Measurements from ENCODE around the gene STAMBPL1.
"Not testable (repeated sequence)": the region's sequence is repeated elsewhere in the genome, so short reads cannot be mapped to it uniquely, and the experiment has no call there.

Gene STAMBPL1

DNA sequence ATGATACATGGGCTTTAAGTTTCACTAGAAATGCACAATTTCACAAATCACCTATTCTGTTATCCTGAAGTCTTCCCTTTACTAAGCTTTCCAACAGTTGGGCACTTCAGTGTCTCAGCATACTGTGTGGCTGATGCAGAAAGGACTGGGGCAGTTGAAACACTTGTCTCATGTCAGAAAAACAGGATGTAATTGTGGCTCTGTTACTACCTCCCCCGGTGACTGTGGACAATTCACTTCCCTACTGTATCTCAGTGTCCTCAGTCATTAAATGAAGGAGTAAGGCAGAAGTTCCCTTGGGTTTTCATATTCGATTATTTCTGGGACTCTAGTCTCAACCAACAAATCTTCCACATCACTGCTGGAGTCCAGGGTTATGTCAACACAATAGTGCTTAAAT lies 46.3 kb upstream of the STAMBPL1 start:
- Histone ChIP-seq H3K4me3 (ENCODE audit: low read depth, low read length) (no peak overlapping the region), H3K27ac (no peak overlapping the region), H3K27me3 (replicated peaks) (no peaks in the 10 kb centered on the region), H3K36me3 (replicated peaks) (no peaks in the 10 kb centered on the region)
- no peak for DNase-seq
- TF ChIP-seq, protein P1, sequence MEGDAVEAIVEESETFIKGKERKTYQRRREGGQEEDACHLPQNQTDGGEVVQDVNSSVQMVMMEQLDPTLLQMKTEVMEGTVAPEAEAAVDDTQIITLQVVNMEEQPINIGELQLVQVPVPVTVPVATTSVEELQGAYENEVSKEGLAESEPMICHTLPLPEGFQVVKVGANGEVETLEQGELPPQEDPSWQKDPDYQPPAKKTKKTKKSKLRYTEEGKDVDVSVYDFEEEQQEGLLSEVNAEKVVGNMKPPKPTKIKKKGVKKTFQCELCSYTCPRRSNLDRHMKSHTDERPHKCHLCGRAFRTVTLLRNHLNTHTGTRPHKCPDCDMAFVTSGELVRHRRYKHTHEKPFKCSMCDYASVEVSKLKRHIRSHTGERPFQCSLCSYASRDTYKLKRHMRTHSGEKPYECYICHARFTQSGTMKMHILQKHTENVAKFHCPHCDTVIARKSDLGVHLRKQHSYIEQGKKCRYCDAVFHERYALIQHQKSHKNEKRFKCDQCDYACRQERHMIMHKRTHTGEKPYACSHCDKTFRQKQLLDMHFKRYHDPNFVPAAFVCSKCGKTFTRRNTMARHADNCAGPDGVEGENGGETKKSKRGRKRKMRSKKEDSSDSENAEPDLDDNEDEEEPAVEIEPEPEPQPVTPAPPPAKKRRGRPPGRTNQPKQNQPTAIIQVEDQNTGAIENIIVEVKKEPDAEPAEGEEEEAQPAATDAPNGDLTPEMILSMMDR (IDR thresholded peaks at IDR 0.05; ENCODE audit: low read depth, low read length, missing control alignments) = no peak
- in situ Hi-C loops (cut with HindIII; ENCODE audit: low pct_ligation_motif_present, low sequenced_read_pairs) = no loop called here

DNA sequence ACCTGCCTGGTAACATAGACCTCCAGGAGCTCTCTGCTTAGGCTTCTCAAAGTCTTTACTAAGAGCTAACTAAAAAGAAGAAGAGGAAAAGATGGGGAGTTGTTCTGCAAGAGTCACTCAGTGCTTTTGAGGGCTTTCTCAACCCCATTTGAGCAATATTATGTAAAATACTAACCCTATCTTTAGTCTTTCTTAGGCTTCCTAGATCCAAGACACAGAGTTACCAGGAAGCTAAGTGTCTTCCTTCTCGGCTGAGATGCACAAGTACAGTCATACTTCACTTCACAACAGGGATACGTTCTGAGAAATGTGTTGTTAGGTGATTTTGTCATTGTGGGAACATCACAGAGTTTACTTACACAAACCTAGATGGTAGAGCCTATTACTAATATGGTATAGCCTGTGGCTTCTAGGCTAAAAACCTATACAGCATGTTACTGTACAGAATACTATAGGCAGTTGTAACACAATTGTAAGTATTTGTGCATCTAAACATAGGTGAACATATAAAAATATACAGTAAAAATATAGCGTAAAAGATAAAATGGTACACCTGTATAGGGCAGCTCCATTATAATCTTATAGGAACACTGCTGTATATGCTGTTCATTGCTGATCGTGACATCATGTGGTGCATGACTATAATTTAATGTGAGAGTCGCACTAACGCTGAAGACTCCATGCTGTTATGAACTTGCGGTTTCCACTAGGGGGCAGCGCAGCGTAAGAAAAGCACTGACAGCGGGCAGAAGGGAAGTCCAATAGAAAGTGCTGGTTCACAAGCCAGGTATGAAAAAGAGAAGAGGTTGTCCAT lies 44.7 kb upstream of the STAMBPL1 start:
- H3K4me3 ChIP-seq (ENCODE audit: low read depth, low read length) = no peak overlapping the region
- H3K36me3 ChIP-seq (replicated peaks) = no peaks in the 10 kb centered on the region
- peak; percentile 77 for DNase-seq
- TF ChIP-seq, protein P1 (IDR thresholded peaks at IDR 0.05; ENCODE audit: low read depth, low read length, missing control alignments) = peak; percentile 91
- H3K27ac ChIP-seq = no peak overlapping the region
- in situ Hi-C loops (cut with HindIII; ENCODE audit: low pct_ligation_motif_present, low sequenced_read_pairs) = no loop called here
- H3K27me3 ChIP-seq (replicated peaks) = no peaks in the 10 kb centered on the region

DNA sequence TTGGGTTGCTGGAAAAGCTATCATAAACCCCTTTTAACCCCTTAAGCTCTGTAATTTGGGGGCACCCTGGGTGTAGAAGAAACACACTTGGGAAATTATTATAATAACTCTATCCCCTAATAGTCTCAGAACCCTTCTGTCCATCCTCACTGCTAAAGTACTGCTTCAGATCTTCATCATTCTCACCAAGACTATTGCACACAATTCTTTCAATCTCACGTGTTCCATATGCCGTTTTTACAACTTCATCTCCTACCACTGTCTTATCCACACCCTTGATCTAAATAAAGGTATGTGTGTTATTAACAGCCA lies 44.2 kb upstream of the STAMBPL1 start:
- H3K36me3 ChIP-seq (replicated peaks) = no peaks in the 10 kb centered on the region
- no peak for DNase-seq
- in situ Hi-C loops (cut with HindIII; ENCODE audit: low pct_ligation_motif_present, low sequenced_read_pairs) = no loop called here
- no peak overlapping the region for H3K27ac ChIP-seq
- H3K4me3 ChIP-seq (ENCODE audit: low read depth, low read length) = no peak overlapping the region
- no peaks in the 10 kb centered on the region for H3K27me3 ChIP-seq (replicated peaks)
- TF ChIP-seq, protein P1 (IDR thresholded peaks at IDR 0.05; ENCODE audit: low read depth, low read length, missing control alignments) = no peak

DNA sequence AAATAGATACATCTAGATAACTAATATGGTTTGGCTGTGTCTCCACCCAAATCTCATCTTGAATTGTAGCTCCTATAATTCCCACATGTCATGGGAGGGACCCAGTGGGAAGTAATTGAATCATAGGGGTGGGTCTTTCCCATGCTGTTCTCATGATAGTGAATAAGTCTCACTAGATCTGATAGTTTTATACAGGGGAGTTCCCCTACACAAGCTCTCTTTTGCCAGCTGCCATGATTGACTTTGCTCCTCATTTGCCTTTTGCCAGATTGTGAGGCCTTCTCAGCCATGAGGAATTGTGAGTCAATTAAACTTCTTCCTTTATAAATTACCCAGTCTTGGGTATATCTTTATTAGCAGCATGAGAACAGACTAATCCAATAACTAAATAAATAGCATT lies 42.4 kb upstream of the STAMBPL1 start:
- DNase-seq; H3K36me3 ChIP-seq (replicated peaks); in situ Hi-C loops (cut with HindIII; ENCODE audit: low pct_ligation_motif_present, low sequenced_read_pairs); H3K27me3 ChIP-seq (replicated peaks); H3K27ac ChIP-seq; H3K4me3 ChIP-seq (ENCODE audit: low read depth, low read length): not testable (repeated sequence)

DNA sequence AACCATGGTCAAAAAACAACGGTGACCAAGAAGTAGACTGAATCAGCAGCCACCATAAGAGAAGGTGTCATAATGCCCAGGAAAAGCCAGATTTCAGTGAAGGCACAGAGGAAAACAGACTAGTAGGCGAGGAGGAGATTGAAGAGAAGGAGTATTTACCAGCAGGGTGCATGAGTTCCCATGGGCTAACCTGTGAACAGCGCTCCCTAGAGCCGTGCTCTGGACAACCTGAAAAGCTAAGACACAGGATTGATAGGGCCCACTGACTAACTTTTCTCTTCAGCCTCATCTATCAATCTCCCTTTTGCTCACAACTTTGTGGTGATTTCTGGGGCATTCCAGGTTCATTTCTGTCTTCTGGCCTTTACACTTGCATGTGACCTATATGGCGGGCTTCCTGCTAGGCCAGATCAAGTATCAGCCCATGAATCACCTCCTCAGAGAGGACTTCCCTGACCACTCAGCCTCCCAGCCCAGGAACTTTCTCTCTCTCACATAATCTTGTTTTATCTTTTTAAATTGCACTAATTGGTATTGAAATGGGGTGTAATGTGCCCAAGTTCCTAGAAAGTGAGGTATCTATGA lies 41.2 kb upstream of the STAMBPL1 start:
- in situ Hi-C loops (cut with HindIII; ENCODE audit: low pct_ligation_motif_present, low sequenced_read_pairs) = no loop called here
- H3K36me3 ChIP-seq (replicated peaks) = no peaks in the 10 kb centered on the region
- H3K4me3 ChIP-seq (ENCODE audit: low read depth, low read length) = no peak overlapping the region
- H3K27me3 ChIP-seq (replicated peaks) = no peaks in the 10 kb centered on the region
- DNase-seq = no peak
- TF ChIP-seq, protein P1 (IDR thresholded peaks at IDR 0.05; ENCODE audit: low read depth, low read length, missing control alignments) = no peak
- no peak overlapping the region for H3K27ac ChIP-seq

DNA sequence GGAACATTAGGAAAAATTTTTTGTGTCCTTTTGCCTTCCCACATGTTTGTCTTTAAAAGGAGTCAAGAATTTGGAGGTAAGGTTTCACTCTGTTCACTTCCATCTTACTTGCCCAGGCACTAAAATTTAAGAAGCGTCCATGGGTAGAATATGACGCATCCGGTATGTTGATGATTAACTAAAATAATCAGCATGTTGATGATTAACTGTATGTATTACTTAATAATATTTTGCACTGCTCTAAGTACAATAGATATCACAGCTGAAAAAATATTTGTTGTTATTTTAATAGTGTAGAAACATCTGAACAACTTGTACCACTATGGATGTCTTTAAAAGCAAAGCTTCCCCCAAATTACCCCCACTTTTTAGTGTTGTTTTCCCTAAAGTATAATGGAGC lies 39.9 kb upstream of the STAMBPL1 start:
- TF ChIP-seq, protein P1 (IDR thresholded peaks at IDR 0.05; ENCODE audit: low read depth, low read length, missing control alignments) = no peak
- in situ Hi-C loops (cut with HindIII; ENCODE audit: low pct_ligation_motif_present, low sequenced_read_pairs) = no loop called here
- H3K27me3 ChIP-seq (replicated peaks) = no peaks in the 10 kb centered on the region
- no peaks in the 10 kb centered on the region for H3K36me3 ChIP-seq (replicated peaks)
- no peak overlapping the region for H3K4me3 ChIP-seq (ENCODE audit: low read depth, low read length)
- H3K27ac ChIP-seq = no peak overlapping the region
- no peak for DNase-seq

Measured in brain microvascular endothelial cell (primary cell).